B cell (primary cell): ENCODE measurements around the gene WRAP73. TPM values are rescaled to one million over a fixed set of nuclear protein-coding genes. Genes with fewer than 3 reads are reported as not detected.
A peak's percentile ranks its signal among the peaks of the same experiment; 100 is the strongest.

Experiments
- ATAC-seq: fragments of 200-7000 bp; cut with Tn5 transposase; one replicate; pipeline ENCODE4 v1.10.0; 2021; ENCODE audit warnings: low read depth, mild to moderate bottlenecking, moderate number of reproducible peaks, moderate library complexity
- CTCF ChIA-PET: fragments of 350-600 bp; sonication (Branson Sonifier 250); formaldehyde crosslinking; loops from one replicate; lab custom pipeline; 2021; ENCODE audit warnings: antibody characterized with exemption, inconsistent platforms; lab: Charles Lee
- POLR2A ChIA-PET: fragments of 350-600 bp; sonication (Branson Sonifier 250); formaldehyde crosslinking; loops from one replicate; lab custom pipeline; 2021; ENCODE audit warnings: antibody characterized with exemption; lab: Charles Lee
- DNase-seq: peaks from one replicate; pipeline ENCODE4 v3.0.0; 2013
- H2AFZ ChIP-seq: 2 replicates; pipeline ENCODE4 v1.6.1; 2012; ENCODE audit warnings: mild to moderate bottlenecking, low read depth, low read length; ENCODE audit not compliant: insufficient read depth, poor library complexity, severe bottlenecking
- H3K27ac ChIP-seq, 2 donors: 1 replicate in 1 of 2; 2 replicates in 1 of 2; pipeline ENCODE4 v1.5.1; 2012 to 2013; ENCODE audit warnings: low read length in 2 of 2, mild to moderate bottlenecking in 2 of 2, moderate library complexity in 1 of 2
- H3K27me3 ChIP-seq, 4 experiments: fragments of 200-600 bp in 1 of 4; sonication (generic) in 1 of 4; replicated peaks in 1 of 4; 1 replicate in 2 of 4; 2 replicates in 2 of 4; pipeline versions ENCODE4 v1.6.1 to v1.7.0; 2013 to 2016; ENCODE audit warnings: low read length in 3 of 4, mild to moderate bottlenecking in 2 of 4, mixed read lengths in 1 of 4, moderate library complexity in 1 of 4; ENCODE audit not compliant: insufficient read depth in 4 of 4, control insufficient read depth in 3 of 4; ENCODE audit errors: control extremely low read depth in 1 of 4
- H3K36me3 ChIP-seq, 2 experiments: replicated peaks in 1 of 2; 1 replicate in 1 of 2; 2 replicates in 1 of 2; pipeline versions ENCODE4 v1.6.1 to v1.7.1; 2013; ENCODE audit warnings: low read length in 1 of 2; ENCODE audit not compliant: insufficient read depth in 2 of 2, control insufficient read depth in 1 of 2; ENCODE audit errors: control extremely low read depth in 1 of 2, extremely low read depth in 1 of 2
- H3K4me1 ChIP-seq, 2 donors: fragments of 200-600 bp in 1 of 2; sonication (generic) in 1 of 2; 1 replicate in 1 of 2; 2 replicates in 1 of 2; pipeline versions ENCODE4 v1.5.1 to v1.6.1; 2013 to 2017; ENCODE audit warnings: low read length in 2 of 2; ENCODE audit not compliant: control insufficient read depth in 2 of 2, insufficient read depth in 2 of 2
- H3K4me2 ChIP-seq: replicated peaks from 2 replicates; pipeline ENCODE3; 2012; ENCODE audit warnings: mild to moderate bottlenecking, low read depth, low read length; ENCODE audit not compliant: poor library complexity, severe bottlenecking
- H3K4me3 ChIP-seq, 5 experiments: fragments of 200-600 bp in 1 of 5; sonication (generic) in 1 of 5; 1 replicate in 3 of 5; 2 replicates in 2 of 5; pipeline versions ENCODE4 v1.5.1 to v1.7.0; 2011 to 2016; ENCODE audit warnings: low read length in 4 of 5, mild to moderate bottlenecking in 4 of 5, low read depth in 2 of 5, control low read depth in 1 of 5, moderate library complexity in 1 of 5; ENCODE audit not compliant: insufficient read depth in 1 of 5; ENCODE audit errors: control extremely low read depth in 1 of 5, extremely low read depth in 1 of 5
- H3K79me2 ChIP-seq: fragments of 200-600 bp; sonication (generic); one replicate; pipeline ENCODE4 v1.6.0; 2016; ENCODE audit warnings: low read length; ENCODE audit not compliant: control insufficient read depth, insufficient read depth
- H3K9ac ChIP-seq: fragments of 200-600 bp; sonication (generic); 2 replicates; pipeline ENCODE4 v1.6.1; 2017; ENCODE audit warnings: mild to moderate bottlenecking, low read length, moderate library complexity
- H3K9me3 ChIP-seq, 3 donors: one replicate each; pipeline versions ENCODE4 v1.6.1 to v1.7.1; 2013; ENCODE audit warnings: low read length in 2 of 3; ENCODE audit not compliant: control insufficient read depth in 2 of 3, insufficient read depth in 1 of 3; ENCODE audit errors: control extremely low read depth in 1 of 3
- H4K20me1 ChIP-seq: 2 replicates; pipeline ENCODE4 v1.6.0; 2012; ENCODE audit warnings: mild to moderate bottlenecking, low read length; ENCODE audit not compliant: insufficient read depth, control insufficient read depth, poor library complexity, severe bottlenecking
- H3K27ac Mint-ChIP-seq: one replicate; pipeline ENCODE4 v1.8.0; 2021; ENCODE audit warnings: mixed read lengths
- H3K27me3 Mint-ChIP-seq: one replicate; pipeline ENCODE4 v1.8.0; 2021; ENCODE audit warnings: mixed read lengths
- H3K4me1 Mint-ChIP-seq: one replicate; pipeline ENCODE4 v1.8.0; 2021; ENCODE audit warnings: mixed read lengths
- H3K4me3 Mint-ChIP-seq: one replicate; pipeline ENCODE4 v1.8.0; 2021; ENCODE audit warnings: mixed read lengths
- H3K9me3 Mint-ChIP-seq: one replicate; pipeline ENCODE4 v1.8.0; 2022; ENCODE audit warnings: mixed read lengths; ENCODE audit not compliant: insufficient read depth
- CTCF ChIP-seq: fragments of 200-600 bp; IDR thresholded peaks from one replicate; pipeline ENCODE4 v1.8.0; 2022; ENCODE audit warnings: antibody characterized with exemption, mild to moderate bottlenecking
- EZH2 ChIP-seq: IDR thresholded peaks from 2 replicates; pipeline ENCODE4 v1.6.1; 2012; ENCODE audit warnings: borderline replicate concordance, low read depth, mild to moderate bottlenecking, moderate library complexity, low read length; ENCODE audit not compliant: insufficient read depth, poor library complexity, severe bottlenecking
- WGBS: methylation state at CpG from one replicate; pipeline ENCODE4 v1.1.5; 2013; ENCODE audit warnings: missing lambda C conversion rate; ENCODE audit not compliant: insufficient coverage; 5-methylcytosine and 5-hydroxymethylcytosine counted together
- intact Hi-C: fragments of 100-400 bp; cut with micrococcal nuclease; formaldehyde crosslinking; loops from one replicate; pipeline ENCODE4 v1.10.0; 2022
- polyA plus RNA-seq: library from polyadenylated mRNA; depleted of rRNA; stranded (reverse); fragments of >200 nt; gene quantifications from 2 replicates; pipeline ENCODE4 v1.2.3, GENCODE V29; 2012
- total RNA-seq, 2 donors: library from RNA; stranded (reverse); fragments of 120-200 nt in 1 of 2; gene quantifications; 1 replicate in 1 of 2; 2 replicates in 1 of 2; pipeline versions ENCODE4 v1.2.3 to v1.2.4, GENCODE V29; 2013 to 2022

The WRAP73 gene
- total and polyA plus RNA-seq, 2 donors (not counting 1 experiment from before 2014, with no cell fraction given): 37.1 to 68.5 TPM

DNA sequence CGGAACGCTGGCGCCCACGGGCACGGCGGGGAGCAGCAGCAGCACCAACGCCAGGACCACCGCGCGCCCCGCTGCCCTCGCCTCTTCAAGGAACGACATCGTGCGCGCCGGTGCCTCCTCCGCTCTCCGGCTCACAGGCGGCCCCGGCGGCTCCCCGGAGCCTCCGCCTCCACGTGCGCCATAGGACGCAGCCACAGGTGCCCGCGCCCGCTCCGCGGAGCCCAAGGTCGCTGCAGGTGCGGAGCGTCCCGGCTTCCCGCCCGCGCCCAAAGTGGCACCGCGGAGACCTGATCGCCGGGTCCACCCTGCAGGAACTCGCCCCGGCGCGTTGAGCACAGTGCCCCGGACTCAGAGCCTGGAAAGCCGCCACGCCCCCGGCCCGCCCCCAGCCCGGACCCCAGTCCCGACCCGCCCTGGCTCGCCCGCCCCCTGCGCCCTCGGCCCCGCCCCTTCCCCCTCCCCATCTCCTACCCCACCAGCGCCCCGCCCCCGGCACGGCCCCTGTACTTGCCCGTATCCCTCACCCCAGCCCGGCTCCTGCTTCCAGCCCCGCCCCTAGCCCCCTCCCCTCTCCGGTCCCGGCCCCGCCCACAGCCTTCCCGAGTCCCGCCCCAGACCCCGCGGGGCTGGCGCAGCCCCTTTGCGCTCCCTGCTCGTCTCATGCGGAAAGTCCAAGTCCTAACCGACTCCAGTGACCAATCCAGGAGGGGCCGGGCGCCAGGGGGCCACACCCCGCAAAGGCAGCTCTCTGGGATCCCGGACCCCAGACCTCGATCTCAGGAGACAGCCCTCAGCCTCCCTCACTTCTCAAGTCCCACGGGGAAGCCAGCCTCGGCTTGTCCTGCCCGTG is 38.5 kb downstream of the WRAP73 start, which contains the start of gene MEGF6:
Gene MEGF6 (minus strand): TSS at position 339 of the 850 bp plus-strand sequence. CDS start 240 bp downstream, at position 99.
- no peak within 1 kb of the TSS for H3K27ac Mint-ChIP-seq
- Histone ChIP-seq H3K4me3 (peak within 1 kb of the TSS in 4 of 5 experiments; percentile 15 to 45 (median 42)), H3K36me3 (no peaks in the 10 kb centered on the region), H3K4me2 (peak within 1 kb of the TSS; percentile 88), H4K20me1 (no peaks in the 10 kb centered on the region), H3K9me3 (no peaks in the 10 kb centered on the region), H3K4me1 (peaks cover 15 to 17% of the 10 kb centered on the region in 2 donors), H3K27ac (no peak within 1 kb of the TSS), H2AFZ (peak within 1 kb of the TSS; percentile 49), H3K9ac (peak within 1 kb of the TSS; percentile 55), H3K27me3 (peaks cover 0 to 44% (median 12%) of the 10 kb centered on the region in 4 experiments), H3K79me2 (no peaks in the 10 kb centered on the region)
- ChIA-PET POLR2A (no interaction called here), CTCF (no interaction called here)
- H3K4me3 Mint-ChIP-seq: peak within 1 kb of the TSS; percentile 77
- H3K27me3 Mint-ChIP-seq: peaks cover 33% of the 10 kb centered on the region
- H3K9me3 Mint-ChIP-seq: no peaks in the 10 kb centered on the region
- 1% methylated on average over 67 of the region's 87 CpGs for WGBS
- peak; percentile 40 for DNase-seq
- intact Hi-C loops: no loop called here
- H3K4me1 Mint-ChIP-seq: peaks cover 13% of the 10 kb centered on the region
- peak; percentile 75 for ATAC-seq
- no peak for TF ChIP-seq EZH2
- no peak for TF ChIP-seq CTCF

DNA sequence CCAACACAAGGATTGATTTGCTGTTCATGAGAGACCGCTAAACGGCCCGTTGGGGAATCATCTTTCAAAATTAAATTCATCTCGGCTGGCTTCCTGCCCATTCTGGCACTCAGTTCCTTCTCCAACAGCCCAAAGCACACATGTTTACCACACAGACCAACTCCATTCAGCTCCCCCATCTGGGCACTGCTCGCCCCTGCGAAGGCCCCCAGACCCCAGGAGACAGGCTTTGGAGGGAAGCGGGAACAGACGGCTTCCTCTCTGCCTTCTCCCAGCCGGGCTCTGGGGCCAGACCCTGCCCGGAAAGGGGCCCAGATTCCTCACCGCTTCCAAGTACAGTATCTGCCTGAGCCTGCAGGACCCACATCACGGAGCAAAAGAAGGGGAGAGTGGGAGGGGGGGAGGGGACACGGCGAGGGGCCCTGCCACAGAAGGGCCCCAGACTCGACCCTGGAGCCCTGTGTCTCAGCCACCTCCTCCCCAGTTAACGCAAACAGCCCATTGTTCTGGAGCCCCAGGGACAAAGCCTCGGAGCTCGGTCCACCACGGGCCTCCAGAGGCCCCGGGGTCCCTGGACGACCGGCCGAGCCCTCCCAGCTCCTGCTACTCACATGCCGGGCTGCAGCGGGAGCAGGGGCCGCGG is 39.3 kb downstream of the WRAP73 start:
- Histone ChIP-seq H3K9me3 (no peaks in the 10 kb centered on the region), H3K4me3 (peak overlapping the region in 3 of 5 experiments; percentile 41 to 45 (median 44)), H2AFZ (peak overlapping the region; percentile 49), H3K4me2 (peak overlapping the region; percentile 88), H3K4me1 (peaks cover 15 to 17% of the 10 kb centered on the region in 2 donors), H3K36me3 (no peaks in the 10 kb centered on the region), H3K27me3 (peaks cover 0 to 44% (median 12%) of the 10 kb centered on the region in 4 experiments), H3K79me2 (no peaks in the 10 kb centered on the region), H3K9ac (peak overlapping the region; percentile 55), H3K27ac (no peak overlapping the region), H4K20me1 (no peaks in the 10 kb centered on the region)
- no peaks in the 10 kb centered on the region for H3K9me3 Mint-ChIP-seq
- peaks cover 30% of the 10 kb centered on the region for H3K27me3 Mint-ChIP-seq
- 2% methylated on average over 24 of the region's 27 CpGs for WGBS
- CTCF ChIA-PET: no interaction called here
- H3K4me3 Mint-ChIP-seq: peak overlapping the region; percentile 75
- H3K4me1 Mint-ChIP-seq: peaks cover 13% of the 10 kb centered on the region
- intact Hi-C loops: no loop called here
- DNase-seq (no peak), ATAC-seq (no peak)
- POLR2A ChIA-PET: no interaction called here
- H3K27ac Mint-ChIP-seq: no peak overlapping the region
- TF ChIP-seq EZH2 (no peak), CTCF (no peak)
